GM12874 (cell line): ENCODE results near the gene SLC8B1.

Experiments used
- TF ChIP-seq, protein P1 (sequence below): IDR thresholded peaks from 2 replicates; pipeline ENCODE4 v1.5.1; 2011; ENCODE audit warnings: low read depth, mild to moderate bottlenecking, control low read depth, low read length, moderate library complexity; ENCODE audit not compliant: insufficient read depth

Gene SLC8B1

DNA sequence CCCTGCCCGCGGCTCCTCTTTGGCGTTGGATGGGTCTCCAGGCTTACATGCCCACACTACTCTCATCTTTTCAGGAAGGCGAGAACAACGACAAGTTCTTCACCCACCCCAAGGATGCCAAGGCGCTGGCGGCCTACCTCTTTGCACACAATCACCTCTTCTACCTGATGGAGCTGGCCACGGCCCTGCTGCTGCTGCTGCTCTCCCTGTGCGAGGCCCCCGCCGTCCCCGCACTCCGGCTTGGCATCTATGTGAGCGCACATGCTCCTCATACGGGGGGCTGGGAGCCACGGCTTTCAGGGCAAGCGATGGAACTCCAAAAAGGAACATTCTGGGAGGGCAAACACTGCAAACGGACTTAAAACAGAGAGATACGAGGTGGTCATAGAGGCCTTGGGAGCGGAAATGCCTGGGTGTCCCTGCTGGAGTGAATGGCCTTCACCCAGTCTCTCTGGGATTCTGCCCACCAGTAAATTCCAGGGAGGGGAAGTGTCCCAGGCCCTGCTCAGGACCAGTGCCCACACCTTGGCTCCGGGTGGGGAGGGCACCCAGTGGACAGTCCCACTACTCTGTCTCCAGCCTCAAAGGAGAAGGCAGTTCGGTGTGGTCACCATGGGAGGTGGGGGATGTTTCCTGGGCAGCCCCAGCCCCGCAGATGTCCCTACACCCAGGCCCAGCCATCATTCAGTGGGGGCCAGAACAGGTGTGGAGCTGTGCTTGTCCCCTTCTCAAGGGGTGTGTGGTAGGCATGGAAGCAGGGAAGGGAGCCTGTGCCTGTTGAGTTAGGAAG lies 68.6 kb downstream of the SLC8B1 start:
- TF ChIP-seq, protein P1, sequence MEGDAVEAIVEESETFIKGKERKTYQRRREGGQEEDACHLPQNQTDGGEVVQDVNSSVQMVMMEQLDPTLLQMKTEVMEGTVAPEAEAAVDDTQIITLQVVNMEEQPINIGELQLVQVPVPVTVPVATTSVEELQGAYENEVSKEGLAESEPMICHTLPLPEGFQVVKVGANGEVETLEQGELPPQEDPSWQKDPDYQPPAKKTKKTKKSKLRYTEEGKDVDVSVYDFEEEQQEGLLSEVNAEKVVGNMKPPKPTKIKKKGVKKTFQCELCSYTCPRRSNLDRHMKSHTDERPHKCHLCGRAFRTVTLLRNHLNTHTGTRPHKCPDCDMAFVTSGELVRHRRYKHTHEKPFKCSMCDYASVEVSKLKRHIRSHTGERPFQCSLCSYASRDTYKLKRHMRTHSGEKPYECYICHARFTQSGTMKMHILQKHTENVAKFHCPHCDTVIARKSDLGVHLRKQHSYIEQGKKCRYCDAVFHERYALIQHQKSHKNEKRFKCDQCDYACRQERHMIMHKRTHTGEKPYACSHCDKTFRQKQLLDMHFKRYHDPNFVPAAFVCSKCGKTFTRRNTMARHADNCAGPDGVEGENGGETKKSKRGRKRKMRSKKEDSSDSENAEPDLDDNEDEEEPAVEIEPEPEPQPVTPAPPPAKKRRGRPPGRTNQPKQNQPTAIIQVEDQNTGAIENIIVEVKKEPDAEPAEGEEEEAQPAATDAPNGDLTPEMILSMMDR = no peak

- TF ChIP-seq, protein P1 = no peak
Measured at GRCh38 chr12:113263431-113263963, 71.4 kb downstream of the SLC8B1 start.

- TF ChIP-seq, protein P1 = no peak
Measured at GRCh38 chr12:113262710-113263109, 72.2 kb downstream of the SLC8B1 start.

DNA sequence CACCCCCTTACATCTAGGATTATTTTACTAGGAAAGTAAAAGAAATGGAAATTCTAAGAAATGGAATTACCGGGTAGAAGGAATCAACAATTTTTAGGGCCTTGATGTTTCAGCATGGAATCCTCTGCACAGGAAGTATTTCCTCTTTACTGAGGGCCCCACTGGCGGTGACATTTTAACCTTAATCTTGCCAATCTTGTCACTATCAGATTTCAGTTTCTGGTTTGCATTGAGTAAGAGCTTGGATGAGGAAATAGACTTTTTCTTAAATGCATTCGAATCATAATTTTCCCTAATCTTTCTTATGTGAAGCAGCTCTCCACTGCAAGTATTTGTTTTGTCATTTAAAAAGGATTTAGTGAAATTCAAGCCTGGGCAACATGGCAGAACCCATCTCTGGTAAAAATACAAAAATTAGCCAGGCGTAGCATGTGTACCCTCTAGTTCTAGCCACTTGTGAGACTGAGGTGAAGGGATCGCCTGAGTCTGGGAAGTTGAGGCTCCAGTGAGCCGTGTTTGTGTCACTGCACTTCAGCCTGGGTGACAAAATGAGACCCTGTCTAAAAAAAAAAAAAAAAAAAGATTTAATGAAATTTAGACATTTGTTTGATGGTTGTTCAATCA lies 73.0 kb downstream of the SLC8B1 start:
- TF ChIP-seq, protein P1 = no peak

GRCh38 chr12:113260636-113261300 lies 74.1 kb downstream of the SLC8B1 start:
- TF ChIP-seq, protein P1 = no peak

DNA sequence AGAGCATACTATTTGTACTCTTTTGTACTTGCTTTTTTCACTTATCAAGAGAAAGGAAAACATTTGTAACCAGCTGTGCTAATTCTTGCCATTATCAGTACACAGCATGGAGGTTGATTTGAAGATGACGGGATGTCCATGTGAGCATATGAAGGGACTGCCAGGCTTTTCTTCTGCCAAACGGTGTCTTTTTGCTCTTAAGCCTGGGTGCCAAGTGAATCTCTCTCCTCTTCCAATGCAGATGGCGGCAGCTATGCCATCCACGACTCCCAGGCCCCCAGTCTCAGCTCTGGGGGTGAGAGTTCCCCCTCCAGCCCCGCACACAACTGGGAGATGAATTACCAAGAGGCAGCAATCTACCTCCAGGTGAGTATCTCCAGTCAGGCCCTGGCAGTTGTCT lies 74.8 kb downstream of the SLC8B1 start:
- TF ChIP-seq, protein P1 = no peak

- TF ChIP-seq, protein P1 = no peak
Measured at GRCh38 chr12:113257564-113257963, 77.3 kb downstream of the SLC8B1 start.
